NCI-H510A (cell line): Measurements from ENCODE around the gene SLC2A13.
"Not testable (repeated sequence)": the region's sequence is repeated elsewhere in the genome, so short reads cannot be mapped to it uniquely, and the experiment has no call there.

Experiments
- DNase-seq: peaks from one replicate; lab custom pipeline; 2025; lab: John Stamatoyannopoulos, UW

SLC2A13 gene

GRCh38 chr12:40034712-40035111 lies 71.2 kb downstream of the SLC2A13 start:
- no peak for DNase-seq

- no peak for DNase-seq
These were observed 71.7 kb downstream of the SLC2A13 start for GRCh38 chr12:40034156-40034555.

GRCh38 chr12:40033242-40033630 lies 72.6 kb downstream of the SLC2A13 start:
- no peak for DNase-seq

- DNase-seq, result no peak
These were observed 73.2 kb downstream of the SLC2A13 start for GRCh38 chr12:40032433-40033241.

GRCh38 chr12:40031965-40032364 lies 73.9 kb downstream of the SLC2A13 start:
- no peak for DNase-seq

- not testable (repeated sequence) for DNase-seq
These were observed 74.9 kb downstream of the SLC2A13 start for GRCh38 chr12:40030970-40031369.

GRCh38 chr12:40028296-40028695 lies 77.6 kb downstream of the SLC2A13 start:
- no peak for DNase-seq

- DNase-seq, result no peak
These were observed 83.0 kb downstream of the SLC2A13 start for GRCh38 chr12:40022850-40023249.

GRCh38 chr12:40020261-40020691 lies 85.6 kb downstream of the SLC2A13 start:
- no peak for DNase-seq

GRCh38 chr12:40017488-40017887 lies 88.4 kb downstream of the SLC2A13 start:
- DNase-seq, result no peak

GRCh38 chr12:40016980-40017379 lies 88.9 kb downstream of the SLC2A13 start:
- no peak for DNase-seq

GRCh38 chr12:40015881-40016280 lies 90.0 kb downstream of the SLC2A13 start:
- DNase-seq, result no peak

- DNase-seq, result no peak
These were observed 90.5 kb downstream of the SLC2A13 start for GRCh38 chr12:40015345-40015744.

- DNase-seq, result no peak
These were observed 92.0 kb downstream of the SLC2A13 start for GRCh38 chr12:40013847-40014246.

GRCh38 chr12:40013292-40013691 lies 92.6 kb downstream of the SLC2A13 start:
- no peak for DNase-seq

GRCh38 chr12:40012711-40013110 lies 93.2 kb downstream of the SLC2A13 start:
- DNase-seq, result no peak

GRCh38 chr12:40011775-40012129 lies 94.1 kb downstream of the SLC2A13 start:
- no peak for DNase-seq

- DNase-seq, result no peak
These were observed 94.7 kb downstream of the SLC2A13 start for GRCh38 chr12:40010899-40011774.

- no peak for DNase-seq
These were observed 103.4 kb downstream of the SLC2A13 start for GRCh38 chr12:40002178-40003169.

GRCh38 chr12:40001406-40001805 lies 104.5 kb downstream of the SLC2A13 start:
- no peak for DNase-seq

GRCh38 chr12:40000884-40001283 lies 105.0 kb downstream of the SLC2A13 start:
- no peak for DNase-seq

GRCh38 chr12:39993268-39993667 lies 112.6 kb downstream of the SLC2A13 start:
- DNase-seq, result no peak
